WTC11 (cell line): ENCODE data around the gene NENF.

Experiments used
- E2F1 ChIP-seq: sonication (generic); formaldehyde crosslinking; IDR thresholded peaks from 2 replicates; pipeline ENCODE4 v1.8.0; 2022; ENCODE audit warnings: mild to moderate bottlenecking, missing genetic modification reagents
- FOXK1 ChIP-seq: sonication (generic); formaldehyde crosslinking; IDR thresholded peaks from 2 replicates; pipeline ENCODE4 v1.8.0; 2022; ENCODE audit warnings: mild to moderate bottlenecking, moderate library complexity, missing genetic modification reagents

- TF ChIP-seq E2F1 (CRISPR knock-in tag) (no peak), FOXK1 (CRISPR knock-in tag) (no peak)
These were observed 35.5 kb upstream of the NENF start for GRCh38 chr1:212397171-212397570.
